ENCODE data around the gene AGAP3.

DNA sequence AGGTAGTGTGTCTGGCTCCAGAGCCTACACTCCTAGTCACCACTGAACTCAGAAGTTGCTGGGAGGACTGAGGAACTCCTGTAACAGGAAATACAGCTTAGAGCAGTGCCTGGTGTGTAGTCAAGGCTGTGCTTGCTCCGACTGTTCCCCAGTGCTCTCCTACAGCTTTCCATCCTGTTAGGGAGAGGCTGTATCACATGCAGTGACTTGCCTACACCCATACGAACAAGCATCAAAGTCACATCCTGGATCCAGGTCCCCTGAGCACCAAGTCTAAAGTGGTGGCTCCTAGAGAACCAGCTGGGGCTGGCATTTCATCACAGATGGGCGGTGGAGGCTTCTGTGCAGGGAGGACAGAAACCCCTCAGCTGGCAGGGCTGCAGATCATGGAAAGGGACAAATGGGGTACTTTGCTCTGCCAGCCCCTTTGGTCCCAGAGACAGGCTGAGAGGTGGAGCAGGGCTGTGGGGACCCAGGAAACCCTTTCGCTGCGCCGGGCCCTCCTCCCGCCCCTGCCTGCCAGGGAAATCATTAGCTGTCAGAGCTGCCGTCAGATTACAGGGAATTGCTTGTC, 93.1 kb downstream of the AGAP3 start:
- TF ChIP-seq, protein P1, sequence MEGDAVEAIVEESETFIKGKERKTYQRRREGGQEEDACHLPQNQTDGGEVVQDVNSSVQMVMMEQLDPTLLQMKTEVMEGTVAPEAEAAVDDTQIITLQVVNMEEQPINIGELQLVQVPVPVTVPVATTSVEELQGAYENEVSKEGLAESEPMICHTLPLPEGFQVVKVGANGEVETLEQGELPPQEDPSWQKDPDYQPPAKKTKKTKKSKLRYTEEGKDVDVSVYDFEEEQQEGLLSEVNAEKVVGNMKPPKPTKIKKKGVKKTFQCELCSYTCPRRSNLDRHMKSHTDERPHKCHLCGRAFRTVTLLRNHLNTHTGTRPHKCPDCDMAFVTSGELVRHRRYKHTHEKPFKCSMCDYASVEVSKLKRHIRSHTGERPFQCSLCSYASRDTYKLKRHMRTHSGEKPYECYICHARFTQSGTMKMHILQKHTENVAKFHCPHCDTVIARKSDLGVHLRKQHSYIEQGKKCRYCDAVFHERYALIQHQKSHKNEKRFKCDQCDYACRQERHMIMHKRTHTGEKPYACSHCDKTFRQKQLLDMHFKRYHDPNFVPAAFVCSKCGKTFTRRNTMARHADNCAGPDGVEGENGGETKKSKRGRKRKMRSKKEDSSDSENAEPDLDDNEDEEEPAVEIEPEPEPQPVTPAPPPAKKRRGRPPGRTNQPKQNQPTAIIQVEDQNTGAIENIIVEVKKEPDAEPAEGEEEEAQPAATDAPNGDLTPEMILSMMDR (IDR thresholded peaks at IDR 0.05): no peak
- TF ChIP-seq POLR2A (IDR thresholded peaks at IDR 0.05): no peak

Data from esophagus squamous epithelium (tissue), 4 donors.